Measurements from ENCODE around the gene STX5.

STX5 gene

GRCh38 chr11:62855571-62856332, 23.9 kb upstream of the STX5 start:
- peak in 1 of 2 experiments; percentile 25 for TF ChIP-seq CTCF (IDR thresholded peaks at IDR 0.05)
- Histone ChIP-seq H3K36me3 (peaks cover 32 to 34% (median 33%) of the 10 kb centered on the region in 3 donors), H3K4me3 (peak overlapping the region; percentile 68 to 75), H3K27me3 (no peaks in the 10 kb centered on the region), H3K9me3 (no peaks in the 10 kb centered on the region), H3K27ac (peak overlapping the region; percentile 66 to 80), H3K4me1 (peaks cover 0 to 24% (median 22%) of the 10 kb centered on the region in 4 donors)
- intact Hi-C loops (cut with DNase I; ENCODE audit: low total_unique reads), result loop anchor here (2.0 kb wide), 1 partner anchor 69 kb away; the partner anchor contains the start of gene TMEM179B
- peak; percentile 93 to 98 for DNase-seq

GRCh38 chr11:62854825-62855570, 23.1 kb upstream of the STX5 start:
- peaks cover 0 to 24% (median 22%) of the 10 kb centered on the region in 4 donors for H3K4me1 ChIP-seq
- intact Hi-C loops (cut with DNase I; ENCODE audit: low total_unique reads), result loop anchor here (2.0 kb wide), 1 partner anchor 68 kb away; the partner anchor contains the start of gene TMEM179B
- no peak for DNase-seq

GRCh38 chr11:62854013-62854824, 22.4 kb upstream of the STX5 start:
- intact Hi-C loops (cut with DNase I; ENCODE audit: low total_unique reads), result loop anchor here (2.0 kb wide), 1 partner anchor 67 kb away; the partner anchor contains the start of gene TMEM179B
- H3K4me1 ChIP-seq, result peaks cover 0 to 24% (median 22%) of the 10 kb centered on the region in 4 donors
- TF ChIP-seq CTCF (IDR thresholded peaks at IDR 0.05), result no peak

More at GRCh38 chr11:62854825-62855570, 23.1 kb upstream of the STX5 start:
- Histone ChIP-seq H3K4me3 (peak overlapping the region; percentile 68 to 75), H3K27me3 (no peaks in the 10 kb centered on the region), H3K9me3 (no peaks in the 10 kb centered on the region), H3K27ac (peak overlapping the region; percentile 66 to 80), H3K36me3 (peaks cover 32 to 34% (median 33%) of the 10 kb centered on the region in 3 donors)
- no peak for TF ChIP-seq CTCF (IDR thresholded peaks at IDR 0.05)

GRCh38 chr11:62853279-62853965, 21.6 kb upstream of the STX5 start:
- Histone ChIP-seq H3K36me3 (peaks cover 32 to 34% (median 33%) of the 10 kb centered on the region in 3 donors), H3K27ac (no peak overlapping the region), H3K4me3 (peak overlapping the region in 1 of 2 donors; percentile 75), H3K4me1 (peaks cover 0 to 24% (median 22%) of the 10 kb centered on the region in 4 donors), H3K9me3 (no peaks in the 10 kb centered on the region), H3K27me3 (no peaks in the 10 kb centered on the region)
- no peak for DNase-seq
- intact Hi-C loops (cut with DNase I; ENCODE audit: low total_unique reads), result no loop called here
- TF ChIP-seq CTCF (IDR thresholded peaks at IDR 0.05), result no peak

More at GRCh38 chr11:62854013-62854824, 22.4 kb upstream of the STX5 start:
- DNase-seq, result no peak
- H3K27ac ChIP-seq, result peak overlapping the region in 1 of 2 donors; percentile 80
- H3K27me3 ChIP-seq, result no peaks in the 10 kb centered on the region
- H3K9me3 ChIP-seq, result no peaks in the 10 kb centered on the region
- H3K4me3 ChIP-seq, result peak overlapping the region; percentile 68 to 75
- peaks cover 32 to 34% (median 33%) of the 10 kb centered on the region in 3 donors for H3K36me3 ChIP-seq

Data from tibial artery (tissue), 4 donors.